Activated CD4-positive, alpha-beta memory T cell treated with anti-CD3 and anti-CD28 coated beads for 36 hours (primary cell): ENCODE results near the gene ODAD4. TPM values are rescaled to one million over a fixed set of nuclear protein-coding genes. Genes with fewer than 3 reads are reported as not detected.

ENCODE experiments used
- CTCF ChIA-PET: fragments of 350-600 bp; sonication (Branson Sonifier 250); formaldehyde crosslinking; loops from one replicate; lab custom pipeline; 2021; ENCODE audit warnings: antibody characterized with exemption, inconsistent platforms; lab: Charles Lee
- POLR2A ChIA-PET: fragments of 350-600 bp; sonication (Branson Sonifier 250); formaldehyde crosslinking; loops from one replicate; lab custom pipeline; 2021; ENCODE audit warnings: antibody characterized with exemption; lab: Charles Lee
- DNase-seq: peaks from one replicate; pipeline ENCODE4 v3.0.0-alpha.2; 2020
- H3K27ac Mint-ChIP-seq: one replicate; pipeline ENCODE4 v1.8.0; 2021; ENCODE audit warnings: mixed read lengths
- H3K27me3 Mint-ChIP-seq: one replicate; pipeline ENCODE4 v1.8.0; 2021; ENCODE audit warnings: mixed read lengths
- H3K36me3 Mint-ChIP-seq: one replicate; pipeline ENCODE4 v1.8.0; 2021; ENCODE audit warnings: mixed read lengths
- H3K4me1 Mint-ChIP-seq: one replicate; pipeline ENCODE4 v1.8.0; 2021; ENCODE audit warnings: low read depth, mixed read lengths
- H3K4me3 Mint-ChIP-seq: one replicate; pipeline ENCODE4 v1.8.0; 2021; ENCODE audit warnings: mild to moderate bottlenecking, mixed read lengths
- H3K9me3 Mint-ChIP-seq: one replicate; pipeline ENCODE4 v1.8.0; 2021; ENCODE audit warnings: mixed read lengths
- intact Hi-C: fragments of 100-400 bp; cut with micrococcal nuclease; formaldehyde crosslinking; loops from one replicate; pipeline ENCODE4 v1.15.1; 2023
- total RNA-seq, 2 experiments: library from RNA; stranded (reverse); gene quantifications; one replicate each; pipeline ENCODE4 v1.2.3, GENCODE V29; 2021

Gene ODAD4
- total RNA-seq, 2 experiments from 2014 or later, result 0.77 to 1.4 TPM

DNA sequence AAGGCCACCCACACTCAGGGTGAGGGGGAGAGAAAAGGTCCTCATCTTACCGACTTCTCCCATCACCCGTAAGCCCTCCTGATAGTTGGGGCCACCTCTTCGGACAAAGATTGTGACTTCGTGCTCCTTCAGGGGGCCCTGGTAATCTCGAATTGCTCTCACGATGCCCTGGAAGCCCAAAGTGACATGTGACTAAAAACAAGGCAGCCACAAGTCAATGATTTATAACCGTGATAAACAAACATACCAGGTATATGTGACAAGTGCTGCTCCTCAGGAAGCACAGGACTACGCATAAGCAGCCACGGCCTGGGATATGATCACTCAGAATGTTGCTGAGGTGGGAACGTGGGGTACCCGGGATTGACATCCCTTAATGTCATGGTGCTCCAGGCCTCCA lies 28.8 kb upstream of the ODAD4 start:
- no peaks in the 10 kb centered on the region for H3K27me3 Mint-ChIP-seq
- H3K4me1 Mint-ChIP-seq, result no peaks in the 10 kb centered on the region
- H3K27ac Mint-ChIP-seq, result no peak overlapping the region
- POLR2A ChIA-PET, result no interaction called here
- no peaks in the 10 kb centered on the region for H3K9me3 Mint-ChIP-seq
- intact Hi-C loops, result no loop called here
- peaks cover 47% of the 10 kb centered on the region for H3K36me3 Mint-ChIP-seq
- H3K4me3 Mint-ChIP-seq, result no peak overlapping the region
- DNase-seq, result no peak
- CTCF ChIA-PET, result no interaction called here

DNA sequence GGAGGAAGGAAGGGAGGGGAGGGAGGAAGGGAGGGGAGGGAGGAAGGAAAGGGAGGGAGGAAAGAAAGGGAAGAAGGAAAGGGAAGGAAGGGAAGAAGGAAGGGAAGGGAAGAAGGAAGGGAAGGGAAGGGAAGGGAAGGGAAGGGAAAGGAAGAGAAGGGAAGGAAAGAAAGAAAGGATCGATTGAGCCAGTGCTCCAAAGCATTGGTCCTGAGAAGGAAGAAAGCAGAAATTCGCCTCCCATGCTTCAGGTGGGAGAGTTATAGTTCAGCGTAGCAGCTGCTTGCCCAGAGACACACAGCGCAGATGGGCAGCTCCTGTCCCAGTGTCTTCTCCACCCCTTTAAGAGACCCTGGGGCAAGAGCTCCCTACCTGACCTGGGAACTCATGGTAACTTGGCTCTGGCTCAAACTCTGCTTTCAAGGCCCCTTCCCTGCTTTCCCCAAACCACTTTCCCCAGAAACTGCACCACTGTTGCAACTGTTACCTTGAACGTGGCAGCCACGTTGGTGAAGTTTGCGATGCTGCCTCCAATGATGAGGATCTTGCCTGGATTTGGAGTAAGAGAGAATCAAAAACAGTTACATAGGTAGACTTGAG lies 26.1 kb upstream of the ODAD4 start:
- Mint-ChIP-seq H3K4me3 (no peak overlapping the region), H3K27ac (no peak overlapping the region), H3K4me1 (no peaks in the 10 kb centered on the region), H3K9me3 (no peaks in the 10 kb centered on the region), H3K27me3 (no peaks in the 10 kb centered on the region), H3K36me3 (peaks cover 44% of the 10 kb centered on the region)
- intact Hi-C loops, result no loop called here
- DNase-seq, result no peak
- POLR2A ChIA-PET, result no interaction called here
- CTCF ChIA-PET, result no interaction called here

DNA sequence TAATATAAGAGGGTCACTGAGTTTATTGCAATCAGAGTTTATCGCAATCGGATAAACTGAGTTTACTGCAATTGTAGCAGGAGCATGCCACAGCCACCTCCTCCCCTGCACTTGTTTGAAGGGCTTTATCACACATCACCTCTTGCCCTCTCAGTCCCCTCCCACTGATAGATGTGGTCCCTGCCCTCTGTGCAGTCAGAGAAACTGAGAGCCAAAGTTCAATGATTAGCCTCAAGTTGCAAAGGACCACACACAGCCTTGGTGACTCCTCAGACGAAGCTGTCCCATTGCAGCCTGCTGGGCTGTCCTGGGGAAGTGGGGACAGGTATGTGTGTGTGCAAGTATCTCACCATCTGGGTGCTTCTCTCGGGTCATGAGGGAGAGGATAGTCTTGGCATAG lies 25.2 kb upstream of the ODAD4 start:
- POLR2A ChIA-PET, result no interaction called here
- H3K4me3 Mint-ChIP-seq, result no peak overlapping the region
- H3K36me3 Mint-ChIP-seq, result peaks cover 49% of the 10 kb centered on the region
- H3K27me3 Mint-ChIP-seq, result no peaks in the 10 kb centered on the region
- no peaks in the 10 kb centered on the region for H3K4me1 Mint-ChIP-seq
- DNase-seq, result no peak
- CTCF ChIA-PET, result no interaction called here
- intact Hi-C loops, result no loop called here
- H3K27ac Mint-ChIP-seq, result no peak overlapping the region
- H3K9me3 Mint-ChIP-seq, result no peaks in the 10 kb centered on the region

DNA sequence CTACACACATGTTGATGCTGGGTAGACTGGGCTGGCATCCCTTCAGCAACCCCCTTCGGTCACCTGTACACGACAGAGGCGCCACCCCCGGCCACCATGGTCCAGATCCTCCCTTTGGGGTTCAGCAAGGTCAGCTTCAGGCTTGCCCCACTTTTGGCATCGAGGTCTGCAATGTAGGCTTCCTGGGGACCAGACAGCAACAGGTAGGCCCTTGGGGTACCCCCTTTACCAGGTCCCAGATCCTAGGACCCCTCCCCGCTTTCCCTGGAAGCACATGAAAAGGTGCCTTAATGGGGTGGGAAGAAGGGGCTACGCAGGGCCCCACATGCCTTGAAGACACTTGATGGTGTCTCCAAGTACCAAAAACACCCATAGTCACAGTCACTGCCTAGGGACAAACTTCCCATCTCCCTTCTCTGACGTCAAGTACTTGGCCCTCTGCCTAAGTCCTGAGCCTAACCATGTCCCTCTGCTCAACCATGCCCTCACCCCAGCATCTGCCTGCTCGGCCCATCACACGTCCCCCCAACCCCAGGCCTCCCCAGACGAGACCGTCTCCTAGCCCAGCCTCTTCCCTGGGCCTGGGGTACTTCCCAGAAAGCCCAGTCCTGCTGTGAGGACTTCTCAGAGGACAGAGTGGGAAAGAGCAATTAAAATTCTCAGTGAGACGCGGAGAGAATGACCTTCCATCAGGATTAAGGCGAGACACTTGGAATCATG lies 23.8 kb upstream of the ODAD4 start:
- H3K36me3 Mint-ChIP-seq, result peaks cover 51% of the 10 kb centered on the region
- intact Hi-C loops, result no loop called here
- H3K4me1 Mint-ChIP-seq, result no peaks in the 10 kb centered on the region
- no peak overlapping the region for H3K27ac Mint-ChIP-seq
- no peak for DNase-seq
- CTCF ChIA-PET, result no interaction called here
- POLR2A ChIA-PET, result no interaction called here
- H3K4me3 Mint-ChIP-seq, result no peak overlapping the region
- no peaks in the 10 kb centered on the region for H3K27me3 Mint-ChIP-seq
- H3K9me3 Mint-ChIP-seq, result no peaks in the 10 kb centered on the region

GRCh38 chr17:41907185-41907556 lies 23.2 kb upstream of the ODAD4 start:
- DNase-seq, result no peak
- POLR2A ChIA-PET, result no interaction called here
- peaks cover 49% of the 10 kb centered on the region for H3K36me3 Mint-ChIP-seq
- H3K4me1 Mint-ChIP-seq, result no peaks in the 10 kb centered on the region
- no peak overlapping the region for H3K27ac Mint-ChIP-seq
- no peak overlapping the region for H3K4me3 Mint-ChIP-seq
- intact Hi-C loops, result no loop called here
- CTCF ChIA-PET, result no interaction called here
- H3K9me3 Mint-ChIP-seq, result no peaks in the 10 kb centered on the region
- no peaks in the 10 kb centered on the region for H3K27me3 Mint-ChIP-seq

DNA sequence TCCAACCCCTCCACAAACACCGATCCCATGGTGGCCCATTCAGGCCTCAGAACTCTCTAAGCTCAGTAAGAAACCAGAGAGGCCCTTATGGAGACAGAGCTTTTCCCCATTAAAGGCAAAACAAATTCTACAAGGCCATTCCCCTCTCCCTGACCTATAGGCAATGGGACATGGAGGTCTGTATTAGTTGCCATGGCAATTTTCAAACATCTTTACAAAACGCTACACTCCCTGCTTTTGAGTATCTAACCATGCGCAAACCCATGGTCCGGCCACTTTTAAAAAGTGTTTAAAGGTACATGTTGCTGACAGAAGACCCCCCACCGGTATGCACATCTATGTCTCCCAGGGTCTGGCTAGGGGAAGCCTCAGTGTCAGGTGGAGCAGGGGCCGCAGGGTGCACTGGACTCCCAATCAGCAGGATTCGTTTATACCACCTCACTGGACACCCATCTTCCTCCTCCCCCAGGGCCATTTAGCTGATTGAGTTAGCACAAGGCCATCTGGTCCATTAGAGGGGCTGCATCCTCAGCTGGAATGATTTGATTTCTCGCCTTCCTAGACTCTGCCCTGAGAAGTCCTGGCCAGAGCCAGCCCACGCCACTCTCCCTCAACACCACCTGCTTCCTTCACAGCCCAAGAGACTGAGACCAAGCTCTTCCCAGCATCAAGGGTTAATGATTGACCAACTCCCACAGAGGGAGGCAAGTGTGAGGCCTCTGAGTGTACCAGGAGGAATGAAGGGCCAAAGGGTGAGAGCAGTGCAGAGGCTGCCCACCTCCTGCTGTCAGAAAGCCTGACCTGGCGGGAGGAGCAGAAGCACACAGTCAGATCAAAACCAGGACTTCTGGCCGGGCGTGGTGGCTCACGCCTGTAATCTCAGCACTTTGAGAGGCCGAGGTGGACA lies 22.5 kb upstream of the ODAD4 start:
- Mint-ChIP-seq H3K36me3 (peaks cover 55% of the 10 kb centered on the region), H3K9me3 (no peaks in the 10 kb centered on the region), H3K27ac (no peak overlapping the region), H3K27me3 (no peaks in the 10 kb centered on the region), H3K4me3 (no peak overlapping the region), H3K4me1 (no peaks in the 10 kb centered on the region)
- POLR2A ChIA-PET, result interaction anchor here (0.8 kb wide), 1 partner anchor 23 kb away, joined by 3 read pairs; no protein-coding TSS in a partner anchor
- intact Hi-C loops, result no loop called here
- CTCF ChIA-PET, result no interaction called here
- no peak for DNase-seq

DNA sequence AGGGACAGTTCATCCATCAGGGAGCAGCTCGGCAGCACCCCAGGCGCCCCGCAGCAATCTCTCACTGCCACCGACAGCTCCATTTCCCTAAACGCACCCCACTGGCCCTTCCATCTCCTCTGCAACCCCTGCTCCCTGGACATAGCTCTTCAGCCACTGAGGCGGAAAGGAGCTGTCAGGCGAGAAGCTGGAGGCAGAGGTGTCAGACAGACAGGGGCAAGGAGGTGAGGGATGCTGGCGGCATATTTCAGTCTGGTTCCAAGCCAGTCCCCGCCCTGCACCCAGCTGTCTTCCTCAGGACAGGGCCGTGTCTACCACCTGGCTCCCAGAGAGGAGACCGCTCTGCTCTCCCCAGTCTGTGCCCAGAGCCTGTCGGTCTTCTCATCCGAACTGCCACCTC lies 21.3 kb upstream of the ODAD4 start:
- no peaks in the 10 kb centered on the region for H3K9me3 Mint-ChIP-seq
- H3K4me3 Mint-ChIP-seq, result no peak overlapping the region
- intact Hi-C loops, result no loop called here
- H3K27ac Mint-ChIP-seq, result no peak overlapping the region
- no peaks in the 10 kb centered on the region for H3K27me3 Mint-ChIP-seq
- H3K36me3 Mint-ChIP-seq, result peaks cover 54% of the 10 kb centered on the region
- POLR2A ChIA-PET, result interaction anchor here (1.4 kb wide), 1 partner anchor 9 kb away, joined by 8 read pairs; the partner anchor contains the start of gene ACLY
- no peaks in the 10 kb centered on the region for H3K4me1 Mint-ChIP-seq
- DNase-seq, result no peak
- CTCF ChIA-PET, result no interaction called here

- Mint-ChIP-seq H3K4me1 (peaks cover 11% of the 10 kb centered on the region), H3K27me3 (no peaks in the 10 kb centered on the region), H3K4me3 (no peak overlapping the region), H3K27ac (no peak overlapping the region), H3K9me3 (no peaks in the 10 kb centered on the region), H3K36me3 (peaks cover 49% of the 10 kb centered on the region)
- intact Hi-C loops, result no loop called here
- ChIA-PET CTCF (no interaction called here), POLR2A (no interaction called here)
- DNase-seq, result no peak
Observed at GRCh38 chr17:41910701-41911391, 19.6 kb upstream of the ODAD4 start.

GRCh38 chr17:41912925-41913324 lies 17.5 kb upstream of the ODAD4 start:
- no peak for DNase-seq
- intact Hi-C loops, result no loop called here
- Mint-ChIP-seq H3K36me3 (peaks cover 36% of the 10 kb centered on the region), H3K27ac (no peak overlapping the region), H3K27me3 (no peaks in the 10 kb centered on the region), H3K4me1 (peaks cover 26% of the 10 kb centered on the region), H3K4me3 (no peak overlapping the region), H3K9me3 (no peaks in the 10 kb centered on the region)
- ChIA-PET CTCF (no interaction called here), POLR2A (interaction anchor here (0.6 kb wide), 1 partner anchor 1513 kb away, joined by 4 read pairs; no protein-coding TSS in a partner anchor)

DNA sequence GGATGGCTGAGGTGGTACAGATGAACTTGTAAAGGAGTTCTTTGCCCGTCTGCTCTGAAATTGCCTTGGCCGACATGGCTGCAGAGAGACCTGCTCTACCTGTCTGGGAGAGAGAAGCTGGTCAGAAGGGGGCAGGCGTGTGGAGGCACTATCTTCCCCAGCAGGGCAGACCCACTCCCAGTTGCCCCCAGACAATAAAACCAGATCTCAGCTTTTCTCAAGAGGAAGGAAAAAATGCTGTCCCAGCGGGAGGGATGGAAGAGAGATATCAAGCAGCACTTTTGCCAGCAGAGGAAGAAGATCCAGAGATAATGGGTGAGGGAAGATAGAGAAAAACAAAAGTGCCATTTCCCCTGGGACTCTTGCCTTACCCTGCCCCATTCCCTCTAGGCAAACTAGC lies 16.6 kb upstream of the ODAD4 start:
- POLR2A ChIA-PET, result interaction anchor here (0.6 kb wide), 1 partner anchor 11 kb away, joined by 3 read pairs; no protein-coding TSS in a partner anchor
- H3K9me3 Mint-ChIP-seq, result no peaks in the 10 kb centered on the region
- no peak for DNase-seq
- intact Hi-C loops, result no loop called here
- H3K27ac Mint-ChIP-seq, result no peak overlapping the region
- CTCF ChIA-PET, result no interaction called here
- no peak overlapping the region for H3K4me3 Mint-ChIP-seq
- no peaks in the 10 kb centered on the region for H3K27me3 Mint-ChIP-seq
- H3K4me1 Mint-ChIP-seq, result peaks cover 26% of the 10 kb centered on the region
- H3K36me3 Mint-ChIP-seq, result peaks cover 33% of the 10 kb centered on the region

DNA sequence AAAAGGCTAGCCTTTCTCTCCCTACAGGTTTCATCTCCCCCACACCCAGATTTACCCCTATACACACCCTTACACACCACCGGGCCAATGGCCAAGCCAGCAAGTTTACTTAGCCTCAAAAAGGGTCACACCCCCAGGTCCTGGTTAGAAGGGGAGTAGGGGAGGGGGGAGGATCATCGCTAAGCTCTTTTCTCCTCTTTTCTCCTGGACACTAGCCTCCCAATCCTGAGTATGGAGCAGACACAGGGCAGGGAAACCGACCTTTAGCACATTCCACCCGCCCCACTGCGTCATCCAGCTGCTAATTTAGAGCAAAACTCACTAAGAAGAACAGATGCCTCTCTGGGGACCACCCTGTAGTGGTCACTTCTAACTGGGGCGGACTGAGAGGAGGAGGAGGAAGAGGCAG lies 16.1 kb upstream of the ODAD4 start:
- intact Hi-C loops, result no loop called here
- Mint-ChIP-seq H3K4me1 (peaks cover 26% of the 10 kb centered on the region), H3K27me3 (no peaks in the 10 kb centered on the region), H3K9me3 (no peaks in the 10 kb centered on the region), H3K27ac (no peak overlapping the region), H3K36me3 (peaks cover 31% of the 10 kb centered on the region), H3K4me3 (no peak overlapping the region)
- no peak for DNase-seq
- ChIA-PET CTCF (no interaction called here), POLR2A (no interaction called here)

DNA sequence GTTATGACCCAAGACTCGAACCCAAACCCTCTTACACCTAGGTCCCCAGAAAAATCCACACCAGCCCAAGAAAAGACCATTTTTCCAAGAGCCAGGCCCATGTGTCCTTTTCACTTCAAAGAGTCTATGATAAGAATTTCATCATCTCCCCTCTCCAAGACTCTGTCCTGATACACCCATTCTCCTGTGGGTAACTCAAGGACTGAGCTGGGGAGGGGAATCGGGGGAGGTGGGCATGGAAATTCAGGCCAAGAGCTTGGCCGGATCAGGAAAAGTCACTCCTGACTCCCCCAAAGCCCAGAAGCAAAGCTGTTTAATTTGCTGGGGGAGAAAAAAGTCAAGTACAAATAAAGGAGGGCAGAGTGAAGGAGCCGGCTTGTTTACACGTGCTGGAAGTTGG lies 15.4 kb upstream of the ODAD4 start:
- H3K27me3 Mint-ChIP-seq, result no peaks in the 10 kb centered on the region
- H3K36me3 Mint-ChIP-seq, result peaks cover 26% of the 10 kb centered on the region
- intact Hi-C loops, result loop anchor here (5.0 kb wide), 2 partner anchors 48 to 52 kb away; partner anchors contain the start of genes CNP and KLHL11
- no peak overlapping the region for H3K4me3 Mint-ChIP-seq
- H3K9me3 Mint-ChIP-seq, result no peaks in the 10 kb centered on the region
- POLR2A ChIA-PET, result no interaction called here
- CTCF ChIA-PET, result no interaction called here
- no peak overlapping the region for H3K27ac Mint-ChIP-seq
- no peak for DNase-seq
- H3K4me1 Mint-ChIP-seq, result peaks cover 33% of the 10 kb centered on the region
